Subcutaneous adipose tissue (tissue), 4 donors: ENCODE data around the gene HNRNPAB. TPM values are rescaled to one million over a fixed set of nuclear protein-coding genes. Genes with fewer than 3 reads are reported as not detected.

Source experiments
- CTCF ChIP-seq: fragments of 450-650 bp; IDR thresholded peaks from one replicate; pipeline ENCODE4 v1.5.1; 2016; ENCODE audit warnings: low read depth, mild to moderate bottlenecking, control low read depth, antibody characterized with exemption, moderate library complexity
- total RNA-seq, 4 donors: library from RNA; depleted of rRNA; stranded (reverse); fragments of >200 nt; gene quantifications; one replicate each; pipeline ENCODE4 v1.1.0, GENCODE V29; 2016

HNRNPAB gene
- total RNA-seq, 4 donors from 2014 or later, result 52.0 to 108 (median 63.8) TPM

GRCh38 chr5:178196986-178197385 is 7.3 kb upstream of the HNRNPAB start:
- no peak for TF ChIP-seq CTCF

- no peak for TF ChIP-seq CTCF
Observed at GRCh38 chr5:178198706-178199105, 5.6 kb upstream of the HNRNPAB start.

GRCh38 chr5:178199581-178200434 is 4.5 kb upstream of the HNRNPAB start:
- no peak for TF ChIP-seq CTCF

GRCh38 chr5:178201221-178201926 is 3.0 kb upstream of the HNRNPAB start:
- no peak for TF ChIP-seq CTCF

GRCh38 chr5:178201927-178202235 is 2.5 kb upstream of the HNRNPAB start:
- no peak for TF ChIP-seq CTCF

GRCh38 chr5:178202541-178202940 is 1.8 kb upstream of the HNRNPAB start:
- no peak for TF ChIP-seq CTCF

- no peak for TF ChIP-seq CTCF
Observed at GRCh38 chr5:178203670-178204181, 607 bp upstream of the HNRNPAB start.
